ENCODE measurements around the gene MRGPRX4.
A peak's percentile ranks its signal among the peaks of the same experiment; 100 is the strongest.
"Not testable (repeated sequence)": the region's sequence is repeated elsewhere in the genome, so short reads cannot be mapped to it uniquely, and the experiment has no call there.

The MRGPRX4 gene

DNA sequence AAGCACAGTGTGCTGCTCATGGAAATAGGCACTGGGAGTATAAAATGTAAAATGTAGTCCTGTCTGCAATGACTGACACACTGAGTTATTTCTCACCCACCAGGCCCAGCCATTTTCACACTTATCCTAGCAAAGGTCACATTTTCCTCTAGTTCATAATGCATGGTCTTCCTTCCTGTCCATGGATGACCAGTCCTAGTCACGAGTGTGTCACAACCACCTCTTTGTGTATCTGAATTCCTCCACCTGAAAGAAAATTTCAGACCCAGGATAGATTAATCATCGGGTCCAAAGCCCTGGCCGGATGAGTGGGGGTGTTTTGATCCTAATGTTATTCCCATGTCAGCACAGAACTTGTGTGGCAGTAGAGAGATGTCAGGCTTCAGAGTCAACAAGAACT is at the start of gene MRGPRX4:
Gene MRGPRX4, plus strand, starts transcription at position 172 of the 400 bp plus-strand sequence. CDS start 420 bp downstream, outside the sequence.
- no peak for DNase-seq (ENCODE audit: low read depth)
- H3K4me3 ChIP-seq (replicated peaks; ENCODE audit: low read depth, low read length) = no peak within 1 kb of the TSS
- TF ChIP-seq, protein P1, sequence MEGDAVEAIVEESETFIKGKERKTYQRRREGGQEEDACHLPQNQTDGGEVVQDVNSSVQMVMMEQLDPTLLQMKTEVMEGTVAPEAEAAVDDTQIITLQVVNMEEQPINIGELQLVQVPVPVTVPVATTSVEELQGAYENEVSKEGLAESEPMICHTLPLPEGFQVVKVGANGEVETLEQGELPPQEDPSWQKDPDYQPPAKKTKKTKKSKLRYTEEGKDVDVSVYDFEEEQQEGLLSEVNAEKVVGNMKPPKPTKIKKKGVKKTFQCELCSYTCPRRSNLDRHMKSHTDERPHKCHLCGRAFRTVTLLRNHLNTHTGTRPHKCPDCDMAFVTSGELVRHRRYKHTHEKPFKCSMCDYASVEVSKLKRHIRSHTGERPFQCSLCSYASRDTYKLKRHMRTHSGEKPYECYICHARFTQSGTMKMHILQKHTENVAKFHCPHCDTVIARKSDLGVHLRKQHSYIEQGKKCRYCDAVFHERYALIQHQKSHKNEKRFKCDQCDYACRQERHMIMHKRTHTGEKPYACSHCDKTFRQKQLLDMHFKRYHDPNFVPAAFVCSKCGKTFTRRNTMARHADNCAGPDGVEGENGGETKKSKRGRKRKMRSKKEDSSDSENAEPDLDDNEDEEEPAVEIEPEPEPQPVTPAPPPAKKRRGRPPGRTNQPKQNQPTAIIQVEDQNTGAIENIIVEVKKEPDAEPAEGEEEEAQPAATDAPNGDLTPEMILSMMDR (IDR thresholded peaks at IDR 0.05; ENCODE audit: low read length, missing control alignments) = no peak

DNA sequence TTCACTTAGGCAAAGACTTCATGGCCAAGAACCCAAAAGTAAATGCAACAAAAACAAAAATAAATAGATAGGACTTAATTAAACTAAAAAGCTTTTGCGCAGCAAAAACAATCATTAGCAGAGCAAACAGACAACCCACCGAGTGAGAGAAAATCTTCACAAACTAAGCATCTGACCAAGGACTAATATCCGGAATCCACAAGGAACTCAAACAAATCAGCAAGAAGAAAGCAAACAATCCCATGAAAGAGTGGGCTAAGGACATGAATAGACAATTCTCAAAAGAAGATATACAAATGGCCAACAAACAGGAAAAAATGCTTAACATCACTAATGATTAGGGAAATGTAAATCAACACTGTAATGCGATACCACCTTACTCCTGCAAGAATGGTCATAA is 41.5 kb upstream of the MRGPRX4 start:
- not testable (repeated sequence) for H3K4me3 ChIP-seq (replicated peaks; ENCODE audit: low read depth, low read length); DNase-seq (ENCODE audit: low read depth)

DNA sequence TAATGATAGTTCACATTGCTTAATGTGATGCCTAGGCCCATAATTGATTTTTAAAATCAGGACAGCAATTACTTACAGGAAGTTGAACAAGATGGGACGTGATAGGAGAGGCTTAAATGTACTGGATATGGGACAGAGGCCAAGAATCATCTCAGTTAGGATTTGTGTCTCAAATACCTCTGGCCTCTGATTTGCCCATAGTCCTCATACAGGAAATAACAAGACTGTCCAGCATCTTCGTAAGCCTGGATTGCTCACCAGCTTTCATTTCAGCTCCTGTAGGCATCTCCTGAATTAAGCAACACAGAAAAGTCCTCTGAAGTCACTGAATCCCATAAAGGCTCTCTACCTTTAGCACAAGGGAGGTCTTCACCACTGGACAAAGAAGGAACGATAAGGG is 40.3 kb upstream of the MRGPRX4 start, which contains the start of gene MRGPRX3:
Gene MRGPRX3, plus strand, starts transcription at position 231 of the 400 bp plus-strand sequence. CDS start 4,632 bp downstream, outside the sequence.
- peak; percentile 11 for DNase-seq (ENCODE audit: low read depth)

DNA sequence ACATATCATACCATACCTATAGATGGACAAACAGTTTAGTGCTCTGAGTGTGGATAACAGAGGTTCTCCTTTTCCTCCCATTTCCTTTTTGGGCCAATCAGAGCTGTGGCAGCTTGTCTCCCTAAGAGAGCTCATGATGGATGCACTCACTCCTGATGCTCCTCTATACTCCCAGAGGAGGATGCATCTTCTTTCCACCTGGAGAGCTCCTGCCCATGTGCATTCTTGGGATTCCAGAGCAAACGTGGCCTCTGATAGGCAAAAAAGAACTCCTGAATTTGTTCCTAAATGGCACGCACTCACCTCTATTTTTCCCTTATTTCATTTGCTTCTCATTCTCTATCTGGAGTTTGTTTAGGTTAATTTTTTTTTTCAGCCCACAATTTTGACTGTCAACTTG is 37.3 kb upstream of the MRGPRX4 start:
- no peak for DNase-seq (ENCODE audit: low read depth)
- TF ChIP-seq, protein P1 (IDR thresholded peaks at IDR 0.05; ENCODE audit: low read length, missing control alignments) = no peak
- no peak overlapping the region for H3K4me3 ChIP-seq (replicated peaks; ENCODE audit: low read depth, low read length)

More for the DNA sequence above, 40.3 kb upstream of the MRGPRX4 start, which contains the start of gene MRGPRX3:
- TF ChIP-seq, protein P1 (IDR thresholded peaks at IDR 0.05; ENCODE audit: low read length, missing control alignments) = no peak
- H3K4me3 ChIP-seq (replicated peaks; ENCODE audit: low read depth, low read length) = no peak within 1 kb of the TSS

DNA sequence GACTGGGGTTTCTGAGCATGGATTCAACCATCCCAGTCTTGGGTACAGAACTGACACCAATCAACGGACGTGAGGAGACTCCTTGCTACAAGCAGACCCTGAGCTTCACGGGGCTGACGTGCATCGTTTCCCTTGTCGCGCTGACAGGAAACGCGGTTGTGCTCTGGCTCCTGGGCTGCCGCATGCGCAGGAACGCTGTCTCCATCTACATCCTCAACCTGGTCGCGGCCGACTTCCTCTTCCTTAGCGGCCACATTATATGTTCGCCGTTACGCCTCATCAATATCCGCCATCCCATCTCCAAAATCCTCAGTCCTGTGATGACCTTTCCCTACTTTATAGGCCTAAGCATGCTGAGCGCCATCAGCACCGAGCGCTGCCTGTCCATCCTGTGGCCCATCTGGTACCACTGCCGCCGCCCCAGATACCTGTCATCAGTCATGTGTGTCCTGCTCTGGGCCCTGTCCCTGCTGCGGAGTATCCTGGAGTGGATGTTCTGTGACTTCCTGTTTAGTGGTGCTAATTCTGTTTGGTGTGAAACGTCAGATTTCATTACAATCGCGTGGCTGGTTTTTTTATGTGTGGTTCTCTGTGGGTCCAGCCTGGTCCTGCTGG is 35.3 kb upstream of the MRGPRX4 start:
- H3K4me3 ChIP-seq (replicated peaks; ENCODE audit: low read depth, low read length) = no peak overlapping the region
- TF ChIP-seq, protein P1 (IDR thresholded peaks at IDR 0.05; ENCODE audit: low read length, missing control alignments) = no peak
- DNase-seq (ENCODE audit: low read depth) = no peak

DNA sequence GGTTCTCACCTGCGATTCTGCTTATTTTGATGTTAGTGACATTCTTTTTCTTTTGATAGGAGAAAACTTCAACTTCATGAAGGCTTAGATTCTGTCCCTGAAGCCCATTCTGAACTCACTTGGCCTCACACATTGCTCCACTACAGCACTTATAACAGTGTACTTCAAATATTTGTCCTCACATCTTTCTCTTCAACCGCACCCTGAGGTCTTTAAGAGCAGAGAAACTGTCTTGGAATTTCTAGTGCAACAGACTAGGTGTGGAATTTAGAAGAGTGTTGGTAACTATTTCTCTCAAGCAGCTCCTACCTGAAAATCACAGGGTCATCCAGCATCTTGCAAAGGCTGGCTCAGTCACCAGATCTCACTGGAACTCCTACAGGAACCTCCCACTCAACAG is 32.5 kb upstream of the MRGPRX4 start:
- H3K4me3 ChIP-seq (replicated peaks; ENCODE audit: low read depth, low read length) = no peak overlapping the region
- DNase-seq (ENCODE audit: low read depth) = no peak
- TF ChIP-seq, protein P1 (IDR thresholded peaks at IDR 0.05; ENCODE audit: low read length, missing control alignments) = no peak

DNA sequence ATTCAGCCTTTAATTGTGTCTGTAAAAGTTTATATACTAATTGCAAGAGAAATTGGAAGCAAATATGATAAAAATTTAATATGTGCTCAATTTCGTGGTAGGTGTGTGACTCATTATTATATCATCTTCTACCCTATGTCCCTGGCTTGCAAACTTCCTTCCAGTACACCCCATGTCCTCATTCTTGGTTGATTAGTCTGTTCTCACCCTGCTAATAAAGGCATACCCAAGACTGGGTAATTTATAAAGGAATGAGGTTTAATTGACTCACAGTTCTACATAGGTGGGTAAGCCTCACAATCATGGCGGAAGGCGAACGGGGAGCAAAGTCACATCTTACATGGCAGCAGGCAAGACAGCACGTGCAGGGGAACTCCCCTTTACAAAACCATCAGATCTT is 28.4 kb upstream of the MRGPRX4 start:
- TF ChIP-seq, protein P1 (IDR thresholded peaks at IDR 0.05; ENCODE audit: low read length, missing control alignments) = no peak
- no peak for DNase-seq (ENCODE audit: low read depth)
- no peak overlapping the region for H3K4me3 ChIP-seq (replicated peaks; ENCODE audit: low read depth, low read length)
